ENCODE measurements around the gene FSTL1.

The FSTL1 gene

GRCh38 chr3:120353463-120353862 is 97.3 kb downstream of the FSTL1 start:
- Histone ChIP-seq H3K4me1 (ENCODE audit: control insufficient read depth, insufficient read depth, low read length) (peaks cover 7% of the 10 kb centered on the region), H3K27ac (ENCODE audit: extremely low read depth, low read depth, low read length) (no peak overlapping the region), H3K9me3 (ENCODE audit: control insufficient read depth, insufficient read depth, low read depth, low read length) (no peaks in the 10 kb centered on the region), H3K4me3 (ENCODE audit: low read depth, low read length) (no peak overlapping the region), H3K36me3 (ENCODE audit: control insufficient read depth in 2 of 2, insufficient read depth in 1 of 2, low read length in 2 of 2) (no peaks in the 10 kb centered on the region)
- POLR2A ChIA-PET = no interaction called here
- no peak for TF ChIP-seq ZNF394 (tag by site-specific recombination; IDR thresholded peaks at IDR 0.05; ENCODE audit: borderline replicate concordance)
- no peak for TF ChIP-seq ZFP41 (tag by site-specific recombination; IDR thresholded peaks at IDR 0.05; ENCODE audit: borderline replicate concordance)
- no peak for TF ChIP-seq ZNF707 (tag by site-specific recombination; IDR thresholded peaks at IDR 0.05)
- TF ChIP-seq PRDM1 (tag by site-specific recombination; IDR thresholded peaks at IDR 0.05) = no peak
- TF ChIP-seq MZF1 (tag by site-specific recombination; IDR thresholded peaks at IDR 0.05; ENCODE audit: borderline replicate concordance) = no peak
- TF ChIP-seq ZNF639 (tag by site-specific recombination; IDR thresholded peaks at IDR 0.05) = no peak
- no peak for TF ChIP-seq GLI4 (tag by site-specific recombination; IDR thresholded peaks at IDR 0.05)
- TF ChIP-seq ZNF513 (tag by site-specific recombination; IDR thresholded peaks at IDR 0.05) = no peak
- TF ChIP-seq WT1 (tag by site-specific recombination; IDR thresholded peaks at IDR 0.05) = no peak
- no peak for TF ChIP-seq ZNF624 (tag by site-specific recombination; IDR thresholded peaks at IDR 0.05)
- TF ChIP-seq ZBTB10 (tag by site-specific recombination; IDR thresholded peaks at IDR 0.05) = no peak
- no peak for TF ChIP-seq SP3 (tag by site-specific recombination; IDR thresholded peaks at IDR 0.05)
- no peak for TF ChIP-seq ZNF701 (tag by site-specific recombination; IDR thresholded peaks at IDR 0.05)
- no peak for TF ChIP-seq ZNF274 (IDR thresholded peaks at IDR 0.05; ENCODE audit: low read length)
- no peak for TF ChIP-seq ZNF274 (tag by site-specific recombination; IDR thresholded peaks at IDR 0.05; ENCODE audit: borderline replicate concordance)
- CTCF ChIA-PET = no interaction called here

GRCh38 chr3:120352017-120352416 is 98.8 kb downstream of the FSTL1 start:
- CTCF ChIA-PET = no interaction called here
- H3K4me3 ChIP-seq (ENCODE audit: low read depth, low read length) = no peak overlapping the region
- TF ChIP-seq ZNF146 (tag by site-specific recombination; IDR thresholded peaks at IDR 0.05) (no peak), ZNF202 (tag by site-specific recombination; IDR thresholded peaks at IDR 0.05; ENCODE audit: borderline replicate concordance) (no peak), ZBTB6 (tag by site-specific recombination; IDR thresholded peaks at IDR 0.05) (no peak), ZBTB21 (tag by site-specific recombination; IDR thresholded peaks at IDR 0.05) (no peak), PRDM4 (tag by site-specific recombination; IDR thresholded peaks at IDR 0.05) (no peak), MEIS1 (CRISPR knock-in tag; IDR thresholded peaks at IDR 0.05; ENCODE audit: borderline replicate concordance) (no peak), ZNF2 (tag by site-specific recombination; IDR thresholded peaks at IDR 0.05) (no peak), ZNF704 (tag by site-specific recombination; IDR thresholded peaks at IDR 0.05) (no peak), SCRT1 (tag by site-specific recombination; IDR thresholded peaks at IDR 0.05; ENCODE audit: borderline replicate concordance) (no peak), PRDM1 (tag by site-specific recombination; IDR thresholded peaks at IDR 0.05) (no peak)
- H3K9me3 ChIP-seq (ENCODE audit: control insufficient read depth, insufficient read depth, low read depth, low read length) = no peaks in the 10 kb centered on the region
- POLR2A ChIA-PET = no interaction called here
- peaks cover 7% of the 10 kb centered on the region for H3K4me1 ChIP-seq (ENCODE audit: control insufficient read depth, insufficient read depth, low read length)
- H3K36me3 ChIP-seq (ENCODE audit: control insufficient read depth in 2 of 2, insufficient read depth in 1 of 2, low read length in 2 of 2) = peaks cover 0 to 1% of the 10 kb centered on the region in 2 experiments; a peak in 1 of 3 replicates
- no peak overlapping the region for H3K27ac ChIP-seq (ENCODE audit: extremely low read depth, low read depth, low read length)
